Calu3 (cell line): ENCODE results near the gene CLPSL2. TPM values are rescaled to one million over a fixed set of nuclear protein-coding genes. Genes with fewer than 3 reads are reported as not detected.

Source experiments
- BruUV-seq: library from RNA; stranded (reverse); fragments of 400-500 nt; replicated peaks from 2 replicates; lab custom pipeline; 2021; lab: Mats Ljungman, UMichigan
- CTCF ChIA-PET: fragments of 300-600 bp; sonication (Branson Sonifier 250); formaldehyde crosslinking; loops from one replicate; lab custom pipeline; 2022; ENCODE audit warnings: antibody characterized with exemption; lab: Charles Lee
- DNase-seq: peaks from one replicate; pipeline ENCODE4 v3.0.0; 2022
- H3K27ac Mint-ChIP-seq: one replicate; pipeline ENCODE4 v1.8.0; 2022; ENCODE audit warnings: mixed read lengths; ENCODE audit not compliant: unreplicated experiment
- H3K27me3 Mint-ChIP-seq: one replicate; pipeline ENCODE4 v1.8.0; 2022; ENCODE audit warnings: mixed read lengths; ENCODE audit not compliant: unreplicated experiment
- H3K36me3 Mint-ChIP-seq: one replicate; pipeline ENCODE4 v1.8.0; 2022; ENCODE audit warnings: mild to moderate bottlenecking, moderate library complexity, mixed read lengths; ENCODE audit not compliant: insufficient read depth, unreplicated experiment
- H3K4me1 Mint-ChIP-seq: one replicate; pipeline ENCODE4 v1.8.0; 2022; ENCODE audit warnings: mild to moderate bottlenecking, low read depth, mixed read lengths; ENCODE audit not compliant: unreplicated experiment
- H3K4me3 Mint-ChIP-seq: one replicate; pipeline ENCODE4 v1.8.0; 2022; ENCODE audit warnings: mild to moderate bottlenecking, low read depth, moderate library complexity, mixed read lengths; ENCODE audit not compliant: unreplicated experiment
- H3K9me3 Mint-ChIP-seq: one replicate; pipeline ENCODE4 v1.8.0; 2022; ENCODE audit warnings: low read depth, mixed read lengths; ENCODE audit not compliant: unreplicated experiment
- CTCF ChIP-seq: fragments of 200-600 bp; IDR thresholded peaks from one replicate; pipeline ENCODE4 v1.8.0; 2022; ENCODE audit warnings: antibody characterized with exemption; ENCODE audit not compliant: unreplicated experiment
- intact Hi-C: fragments of 100-400 bp; cut with micrococcal nuclease; formaldehyde crosslinking; loops from one replicate; pipeline ENCODE4 v1.10.0; 2022; ENCODE audit not compliant: unreplicated experiment
- total RNA-seq: library from RNA; stranded (reverse); gene quantifications from 2 replicates; pipeline ENCODE4 v1.2.3, GENCODE V29; 2022

The CLPSL2 gene
- total RNA-seq, 1 experiment from 2014 or later, result not detected

GRCh38 chr6:35808688-35809087 lies 32.3 kb downstream of the CLPSL2 start:
- Mint-ChIP-seq H3K4me1 (peaks cover 21% of the 10 kb centered on the region), H3K36me3 (peaks cover 16% of the 10 kb centered on the region), H3K27me3 (peaks cover 23% of the 10 kb centered on the region), H3K9me3 (no peaks in the 10 kb centered on the region), H3K27ac (no peak overlapping the region), H3K4me3 (no peak overlapping the region)
- intact Hi-C loops, result no loop called here
- no TSS peak for BruUV-seq
- DNase-seq, result no peak
- no peak for TF ChIP-seq CTCF
- CTCF ChIA-PET, result no interaction called here

GRCh38 chr6:35809809-35810208 lies 33.4 kb downstream of the CLPSL2 start:
- intact Hi-C loops, result no loop called here
- Mint-ChIP-seq H3K4me3 (no peak overlapping the region), H3K27me3 (peaks cover 23% of the 10 kb centered on the region), H3K9me3 (no peaks in the 10 kb centered on the region), H3K36me3 (peaks cover 16% of the 10 kb centered on the region), H3K27ac (no peak overlapping the region), H3K4me1 (peaks cover 21% of the 10 kb centered on the region)
- no peak for DNase-seq
- CTCF ChIA-PET, result no interaction called here
- no peak for TF ChIP-seq CTCF
- no TSS peak for BruUV-seq

- peaks cover 17% of the 10 kb centered on the region for H3K27me3 Mint-ChIP-seq
- CTCF ChIA-PET, result interaction anchor here (0.9 to 1.1 kb wide), 4 partner anchors 19 to 1066 kb away, joined by 3 to 5 read pairs (median 3); no protein-coding TSS in a partner anchor
- no peak for TF ChIP-seq CTCF
- intact Hi-C loops, result no loop called here
- peaks cover 21% of the 10 kb centered on the region for H3K4me1 Mint-ChIP-seq
- peak overlapping the region; percentile 72 for H3K27ac Mint-ChIP-seq
- H3K36me3 Mint-ChIP-seq, result peaks cover 10% of the 10 kb centered on the region
- peak; percentile 81 for DNase-seq
- BruUV-seq, result no TSS peak
- H3K4me3 Mint-ChIP-seq, result peak overlapping the region; percentile 61
- no peaks in the 10 kb centered on the region for H3K9me3 Mint-ChIP-seq
These were observed 34.7 kb downstream of the CLPSL2 start for GRCh38 chr6:35810971-35811698.

- TF ChIP-seq CTCF, result no peak
- intact Hi-C loops, result no loop called here
- H3K36me3 Mint-ChIP-seq, result peaks cover 10% of the 10 kb centered on the region
- CTCF ChIA-PET, result interaction anchor here (0.9 to 1.1 kb wide), 4 partner anchors 20 to 1066 kb away, joined by 3 to 5 read pairs (median 3); no protein-coding TSS in a partner anchor
- peak overlapping the region; percentile 72 for H3K27ac Mint-ChIP-seq
- peaks cover 12% of the 10 kb centered on the region for H3K27me3 Mint-ChIP-seq
- H3K4me1 Mint-ChIP-seq, result peaks cover 21% of the 10 kb centered on the region
- H3K4me3 Mint-ChIP-seq, result peak overlapping the region; percentile 61
- no peak for DNase-seq
- no peaks in the 10 kb centered on the region for H3K9me3 Mint-ChIP-seq
- TSS peak; percentile 91 for BruUV-seq
These were observed 35.2 kb downstream of the CLPSL2 start for GRCh38 chr6:35811699-35811995.
